Measurements from ENCODE around the gene PNRC1. TPM values are rescaled to one million over a fixed set of nuclear protein-coding genes. Genes with fewer than 3 reads are reported as not detected.

PNRC1 gene
- polyA plus RNA-seq (2011; rRNA removed) (27.2 and 28.3 TPM in 2 replicates), polyA plus RNA-seq (2017; fragmentation: RNase III; extraction: RNeasy Plus Mini Kit Qiagen cat#74134 plus additional on column Dnase treatment) (25.6 to 38.2 TPM (median 37.8 TPM) in 3 replicates), polyA minus RNA-seq (2011; rRNA and poly(A)+ RNA removed) (16.0 and 26.3 TPM in 2 replicates)
- 6.1 and 8.8 TPM in 2 replicates for polyA plus RNA-seq (2012; cell fraction: cytosol; rRNA removed)
- 7.5 and 12.5 TPM in 2 replicates for polyA plus RNA-seq (2012; cell fraction: nucleus; rRNA removed)

GRCh38 chr6:89080281-89081128, at the start of gene PNRC1:
PNRC1 (plus strand) TSS chr6:89080751; CDS start chr6:89080895, 144 bp downstream.
- ChIA-PET CTCF (interaction anchor here (0.8 to 4.0 kb wide), 3 partner anchors 10 to 97 kb away, joined by 3 to 28 read pairs (median 9); no protein-coding TSS in a partner anchor), POLR2A (interaction anchor here (0.6 to 7.8 kb wide), 30 partner anchors 9 to 551 kb away, joined by 3 to 113 read pairs (median 4); partner anchors contain the start of genes PM20D2, RNGTT, SRSF12 and UBE2J1)
- DNase-seq (ENCODE audit: low read depth in 1 of 2, low spot score in 1 of 2) (peak; percentile 89 to 98), ATAC-seq (peak; percentile 79 to 82), FAIRE-seq (no peak)
- TF ChIP-seq ZC3H11A (IDR thresholded peaks at IDR 0.05) (no peak), SMC3 (IDR thresholded peaks at IDR 0.05) (peak; percentile 18; the same call in 2 of the 3 replicates), USF2 (IDR thresholded peaks at IDR 0.05) (0 out of 2 replicates have a peak, but pooled peaks have one; percentile 16), JUN (IDR thresholded peaks at IDR 0.05) (peak; percentile 33 to 73; a peak in 3 of 5 replicates), BCL3 (IDR thresholded peaks at IDR 0.05) (peak; percentile 86), POLR2A (IDR thresholded peaks at IDR 0.05; ENCODE audit: low read length) (peak; percentile 93), TP53 (CRISPR knock-in tag; IDR thresholded peaks at IDR 0.05) (no peak), PHF8 (IDR thresholded peaks at IDR 0.05; ENCODE audit: borderline replicate concordance, low read depth) (peak; percentile 70; the same call in 1 of the 2 replicates), E2F6 (IDR thresholded peaks at IDR 0.05; ENCODE audit: borderline replicate concordance, low read depth) (no peak), REST (IDR thresholded peaks at IDR 0.05) (peak; percentile 21; the same call in 1 of the 2 replicates), MYC (IDR thresholded peaks at IDR 0.05; ENCODE audit: borderline replicate concordance, low read length) (0 out of 2 replicates have a peak, but pooled peaks have one; percentile 23), EHMT2 (IDR thresholded peaks at IDR 0.05; ENCODE audit: low read depth) (no peak)
- Histone ChIP-seq H3K4me3 (peak within 1 kb of the TSS; percentile 96), H3K4me2 (peak within 1 kb of the TSS; percentile 88), H3K4me1 (peaks cover 30% of the 10 kb centered on the region), H3K27ac (peak within 1 kb of the TSS; percentile 99 to 100), H3K9me3 (no peaks in the 10 kb centered on the region)
- WGBS (ENCODE audit: missing lambda C conversion rate) = under 1% methylated on average over 25 of the region's 63 CpGs

- 85% methylated on average over 2 of the region's 2 CpGs for WGBS (ENCODE audit: missing lambda C conversion rate)
- Histone ChIP-seq H3K4me3 (no peak overlapping the region), H3K4me2 (no peak overlapping the region), H3K27ac (peak overlapping the region; percentile 19 to 63; a peak in 3 of 6 replicates), H3K9me3 (peaks cover 10% of the 10 kb centered on the region), H3K4me1 (peaks cover 28% of the 10 kb centered on the region)
- ATAC-seq (no peak), DNase-seq (ENCODE audit: low read depth in 1 of 2, low spot score in 1 of 2) (no peak), FAIRE-seq (no peak)
- CTCF ChIA-PET = interaction anchor here (0.7 kb wide), 1 partner anchor 100 kb away, joined by 3 read pairs; no protein-coding TSS in a partner anchor
- TF ChIP-seq TFCP2L1 (CRISPR knock-in tag; IDR thresholded peaks at IDR 0.05) (no peak), USF2 (IDR thresholded peaks at IDR 0.05) (no peak), FOSB (CRISPR knock-in tag; IDR thresholded peaks at IDR 0.05) (no peak), JUN (IDR thresholded peaks at IDR 0.05) (no peak), BHLHE40 (IDR thresholded peaks at IDR 0.05; ENCODE audit: low read depth, low read length) (no peak)
- POLR2A ChIA-PET = no interaction called here
These were observed 48.0 kb upstream of the PNRC1 start for GRCh38 chr6:89032599-89032998.
